Fibroblast of villous mesenchyme (primary cell): ENCODE results near the gene ACKR3. TPM values are rescaled to one million over a fixed set of nuclear protein-coding genes. Genes with fewer than 3 reads are reported as not detected.

Experiments
- DNase-seq: peaks from one replicate; pipeline ENCODE4 v3.0.0-alpha.2; 2010; ENCODE audit warnings: low read depth
- H3K4me3 ChIP-seq: 2 replicates; pipeline ENCODE4 v1.5.1; 2011; ENCODE audit warnings: low read depth, mild to moderate bottlenecking, low read length
- CTCF ChIP-seq: IDR thresholded peaks from 2 replicates; pipeline ENCODE4 v1.5.1; 2012; ENCODE audit warnings: low read depth, mild to moderate bottlenecking, low read length; ENCODE audit not compliant: insufficient read depth
- total RNA-seq: library from RNA; depleted of rRNA; stranded (reverse); fragments of >200 nt; gene quantifications from 2 replicates; pipeline ENCODE4 v1.2.3, GENCODE V29; 2012

ACKR3 gene
- total RNA-seq, 1 donor, result not detected

- H3K4me3 ChIP-seq, result no peak overlapping the region
- TF ChIP-seq CTCF, result no peak
- no peak for DNase-seq
Measured at GRCh38 chr2:236572482-236572881, 2.9 kb downstream of the ACKR3 start.

DNA sequence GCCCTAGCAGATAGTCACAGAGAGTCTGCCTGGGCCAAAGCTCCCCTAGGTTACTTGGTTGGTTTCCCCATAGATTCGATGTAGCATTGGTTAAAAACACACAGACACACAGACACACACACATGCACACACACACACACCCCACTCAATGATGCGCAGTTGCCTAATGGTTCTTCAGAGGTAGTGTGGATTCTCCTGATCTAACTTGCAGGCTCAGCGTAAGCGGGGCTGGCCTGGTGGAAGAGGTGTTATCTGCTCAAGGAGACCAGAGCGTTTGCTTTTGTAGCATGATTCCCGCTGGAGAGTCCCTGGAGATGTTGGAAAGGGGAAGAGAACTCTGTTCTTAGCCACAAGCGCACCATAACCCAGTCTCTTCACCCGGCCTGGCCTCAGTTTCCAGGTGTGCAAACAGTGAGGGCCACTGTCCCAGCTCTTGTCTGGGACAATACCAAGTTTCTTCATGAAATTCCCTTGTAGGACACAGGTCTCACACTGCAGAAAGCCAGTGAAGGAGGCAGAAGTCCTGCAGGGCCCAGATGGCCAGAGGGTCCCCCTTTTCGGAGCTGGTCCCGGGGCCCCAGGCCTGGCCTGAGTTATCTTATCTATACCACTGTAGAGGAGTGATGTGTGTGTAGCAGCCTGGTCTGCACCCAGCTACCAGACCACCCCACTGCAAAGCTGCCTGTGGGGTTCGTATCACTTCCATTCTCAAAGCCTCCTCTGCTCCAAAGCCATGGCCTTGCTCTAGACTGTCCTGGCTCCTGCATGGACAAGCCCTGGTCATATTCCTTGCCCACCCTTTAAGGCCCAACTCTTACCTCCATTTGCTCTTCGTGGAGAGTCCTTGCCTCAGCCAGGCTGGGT is 3.7 kb downstream of the ACKR3 start:
- TF ChIP-seq CTCF, result no peak
- DNase-seq, result no peak
- no peak overlapping the region for H3K4me3 ChIP-seq

GRCh38 chr2:236574000-236574399 is 4.4 kb downstream of the ACKR3 start:
- no peak for TF ChIP-seq CTCF
- DNase-seq, result no peak
- H3K4me3 ChIP-seq, result no peak overlapping the region

DNA sequence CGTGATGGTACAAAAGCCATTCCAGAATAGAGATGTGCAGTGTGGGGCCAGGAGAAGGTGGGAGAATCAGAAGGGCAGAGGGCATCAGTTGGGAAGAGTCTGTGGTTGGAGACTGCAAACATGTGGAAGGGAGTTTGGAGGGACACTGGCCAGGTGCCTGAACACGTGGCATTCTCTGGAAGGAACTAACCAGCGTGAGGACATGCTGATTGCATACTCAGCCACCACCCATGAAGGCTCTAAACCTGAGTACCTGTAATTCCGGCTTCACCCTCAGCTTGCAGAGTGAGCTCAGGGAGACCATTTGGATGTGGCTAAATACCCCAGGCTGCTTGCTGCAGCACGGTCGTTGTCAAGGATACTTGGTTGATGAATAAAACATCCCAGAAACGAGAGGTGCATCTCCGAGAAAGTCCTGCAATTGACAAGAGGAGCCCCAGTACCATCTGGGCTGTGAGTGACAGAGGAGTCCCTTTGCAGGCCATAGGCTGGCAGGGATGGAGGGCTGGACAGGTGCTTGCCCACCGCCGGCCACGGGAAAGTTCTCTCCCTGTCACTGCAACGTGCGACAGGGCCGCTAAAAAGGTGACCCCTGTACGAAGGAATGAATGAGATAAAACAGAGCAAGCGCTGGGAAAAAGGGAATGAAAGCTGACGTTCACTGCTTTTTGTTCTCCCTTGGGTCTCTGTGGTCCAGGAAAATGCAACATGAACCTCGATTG is 5.0 kb downstream of the ACKR3 start:
- TF ChIP-seq CTCF, result no peak
- DNase-seq, result no peak
- no peak overlapping the region for H3K4me3 ChIP-seq

GRCh38 chr2:236575510-236575909 is 5.9 kb downstream of the ACKR3 start:
- DNase-seq, result no peak
- no peak for TF ChIP-seq CTCF
- no peak overlapping the region for H3K4me3 ChIP-seq

GRCh38 chr2:236576087-236576486 is 6.5 kb downstream of the ACKR3 start:
- TF ChIP-seq CTCF, result no peak
- peak; percentile 29 for DNase-seq
- H3K4me3 ChIP-seq, result no peak overlapping the region
